NOMO-1 treated with DMSO at 0.1 percent for 48 hours (cell line): Measurements from ENCODE around the gene RAB28.

Source experiments
- DNase-seq: peaks from one replicate; lab custom pipeline; 2025; ENCODE audit not compliant: unreplicated experiment; lab: John Stamatoyannopoulos, UW

The RAB28 gene

GRCh38 chr4:13323921-13324320 lies 160.2 kb downstream of the RAB28 start:
- no peak for DNase-seq

- DNase-seq, result no peak
Measured at GRCh38 chr4:13322681-13323101, 161.4 kb downstream of the RAB28 start.
